HG03025 (cell line): ENCODE data around the gene COL25A1.

Experiments
- ATAC-seq: cut with Tn5 transposase; IDR thresholded peaks from one replicate; pipeline ENCODE4 v1.9.1; 2021; ENCODE audit warnings: mild to moderate bottlenecking, moderate library complexity; ENCODE audit not compliant: unreplicated experiment, low FRiP score

COL25A1 gene

GRCh38 chr4:108834166-108834834, 468.2 kb downstream of the COL25A1 start:
- ATAC-seq = no peak

GRCh38 chr4:108833046-108833445, 469.4 kb downstream of the COL25A1 start:
- ATAC-seq = no peak

DNA sequence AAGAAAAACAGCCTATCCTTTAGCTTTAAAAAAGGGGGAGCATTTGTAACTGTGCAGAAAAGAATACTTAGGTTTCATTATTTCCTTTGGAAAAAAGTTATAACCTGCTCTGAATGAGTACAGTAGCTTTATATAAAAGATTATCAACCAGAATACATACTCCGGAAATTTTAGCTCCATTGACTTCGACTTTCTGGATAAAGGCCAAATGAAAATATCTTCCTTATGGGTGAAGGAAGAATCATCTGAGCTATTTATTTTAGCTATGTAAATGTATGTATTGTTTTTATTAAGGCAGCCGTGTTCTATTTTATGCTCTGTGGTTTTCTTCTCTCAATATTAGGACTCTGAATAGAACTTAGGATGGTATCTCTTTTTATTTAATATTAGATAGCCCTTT, 470.6 kb downstream of the COL25A1 start:
- no peak for ATAC-seq

DNA sequence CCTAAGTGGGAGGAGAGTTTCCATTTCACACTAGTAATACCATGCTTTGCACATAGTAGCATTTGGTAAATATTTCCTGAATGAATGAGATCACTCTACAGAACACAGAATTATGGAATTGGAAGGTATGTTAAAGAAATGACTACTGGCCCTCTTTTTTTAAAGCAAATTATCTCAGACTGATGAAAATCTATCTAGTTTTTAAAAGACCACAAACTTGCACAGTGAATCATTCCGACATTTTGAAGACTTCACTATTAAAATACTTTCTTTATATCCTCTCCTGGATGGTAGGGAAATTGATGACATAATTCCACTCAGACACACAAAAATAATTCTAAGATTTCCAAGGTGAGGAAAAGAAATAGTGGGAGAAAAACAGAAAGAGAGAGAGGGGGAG, 471.2 kb downstream of the COL25A1 start:
- no peak for ATAC-seq

DNA sequence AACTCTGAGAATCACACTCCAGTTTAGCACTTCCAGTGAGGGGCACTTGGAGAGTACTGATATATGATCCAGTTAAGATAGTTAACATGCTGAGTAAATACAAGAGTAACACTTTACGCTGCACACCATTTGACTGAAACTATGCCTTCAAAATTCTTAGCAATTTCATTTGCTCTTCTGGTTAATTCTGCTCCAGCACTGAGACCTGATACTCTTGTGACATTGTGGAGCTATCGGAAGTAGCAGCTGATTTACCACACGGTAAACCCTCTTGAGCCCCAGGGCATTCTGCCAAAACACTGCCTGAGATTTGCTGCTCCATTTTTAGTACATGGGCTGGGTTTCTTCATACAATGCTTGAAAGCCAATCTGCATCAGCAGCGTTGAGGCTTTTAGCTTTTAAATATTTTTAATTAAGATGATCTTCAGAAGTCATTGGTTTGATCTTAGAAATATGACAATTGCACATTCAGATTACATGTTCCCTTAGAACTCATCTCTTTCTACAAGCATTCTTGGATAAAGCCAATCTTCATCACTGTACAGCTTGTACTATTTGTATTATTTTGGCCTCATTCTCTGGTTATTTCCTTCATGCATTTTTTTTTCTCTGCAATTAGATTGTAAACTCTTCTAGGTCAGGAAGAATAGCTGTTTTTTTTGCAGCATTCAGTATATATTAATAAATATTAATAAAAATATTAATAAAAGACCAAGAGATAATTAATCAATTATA, 471.8 kb downstream of the COL25A1 start:
- ATAC-seq = peak; percentile 50

DNA sequence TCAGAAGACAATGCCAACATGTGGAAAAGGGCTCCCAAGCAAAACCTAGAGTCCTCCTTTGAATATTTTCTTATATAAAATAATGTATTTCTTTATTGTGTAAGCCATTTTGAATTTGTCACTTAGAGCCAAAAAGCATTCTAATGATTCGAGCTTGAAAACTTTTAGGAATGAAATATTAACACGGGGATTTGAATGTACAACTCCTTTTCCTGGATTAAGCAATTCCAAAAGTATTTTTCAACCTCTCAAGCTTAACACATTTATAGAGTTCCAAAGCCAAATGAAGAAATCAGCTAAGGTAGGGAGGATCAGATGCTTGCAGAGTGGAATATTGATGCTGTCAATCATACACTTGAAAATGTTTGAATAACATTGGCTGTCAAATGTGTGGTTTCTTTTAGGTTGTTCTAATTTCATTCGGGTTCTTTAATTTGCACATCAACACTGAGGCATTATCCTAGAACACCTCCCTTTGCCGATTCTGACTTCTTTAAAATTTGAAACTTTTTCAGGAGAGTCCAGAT, 472.4 kb downstream of the COL25A1 start:
- ATAC-seq = no peak

- ATAC-seq = no peak
Observed at GRCh38 chr4:108828620-108829019, 473.8 kb downstream of the COL25A1 start.

GRCh38 chr4:108825737-108826136, 476.7 kb downstream of the COL25A1 start:
- no peak for ATAC-seq

GRCh38 chr4:108821351-108821930, 481.0 kb downstream of the COL25A1 start:
- ATAC-seq = no peak

- ATAC-seq = no peak
Observed at GRCh38 chr4:108820492-108821350, 481.7 kb downstream of the COL25A1 start.

GRCh38 chr4:108814326-108814725, 488.1 kb downstream of the COL25A1 start:
- ATAC-seq = peak; percentile 51

- ATAC-seq = no peak
Observed at GRCh38 chr4:108813261-108813660, 489.2 kb downstream of the COL25A1 start.

DNA sequence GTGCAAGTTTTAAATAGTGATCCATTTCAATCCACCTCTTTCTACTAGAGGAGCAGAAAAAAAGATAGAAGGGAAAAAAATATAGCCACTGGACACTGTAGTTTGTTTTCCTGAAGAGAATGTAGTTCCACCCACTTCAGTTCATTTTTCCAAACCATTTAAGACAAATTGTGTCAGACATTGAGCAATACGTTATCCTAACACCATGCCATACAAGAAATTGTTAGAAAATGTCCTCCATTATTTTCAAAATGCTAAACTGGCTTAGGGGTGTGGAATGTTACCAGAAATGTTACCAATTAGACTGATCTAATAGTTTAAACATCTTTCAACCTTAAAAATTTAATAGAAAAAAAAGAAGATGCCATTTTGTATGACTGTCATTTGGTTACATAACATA, 491.0 kb downstream of the COL25A1 start:
- ATAC-seq = no peak

DNA sequence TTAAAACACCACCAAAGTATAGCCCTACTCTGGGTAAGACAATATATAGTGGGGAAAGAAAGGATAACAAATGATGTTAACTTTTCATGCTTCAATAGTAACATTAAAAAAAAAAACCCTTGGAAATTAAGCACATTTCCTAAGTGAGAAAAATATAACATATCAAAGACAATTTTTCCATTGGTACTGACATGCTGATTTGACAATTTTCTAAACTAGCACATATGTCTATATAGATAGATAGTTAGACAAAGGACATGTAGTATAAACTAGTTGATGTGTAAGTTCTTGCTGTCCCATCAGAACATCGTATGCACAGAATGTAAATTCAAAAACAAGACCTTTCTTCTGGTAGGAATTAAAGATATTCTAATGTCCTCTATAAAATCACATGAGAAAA, 492.4 kb downstream of the COL25A1 start:
- no peak for ATAC-seq

DNA sequence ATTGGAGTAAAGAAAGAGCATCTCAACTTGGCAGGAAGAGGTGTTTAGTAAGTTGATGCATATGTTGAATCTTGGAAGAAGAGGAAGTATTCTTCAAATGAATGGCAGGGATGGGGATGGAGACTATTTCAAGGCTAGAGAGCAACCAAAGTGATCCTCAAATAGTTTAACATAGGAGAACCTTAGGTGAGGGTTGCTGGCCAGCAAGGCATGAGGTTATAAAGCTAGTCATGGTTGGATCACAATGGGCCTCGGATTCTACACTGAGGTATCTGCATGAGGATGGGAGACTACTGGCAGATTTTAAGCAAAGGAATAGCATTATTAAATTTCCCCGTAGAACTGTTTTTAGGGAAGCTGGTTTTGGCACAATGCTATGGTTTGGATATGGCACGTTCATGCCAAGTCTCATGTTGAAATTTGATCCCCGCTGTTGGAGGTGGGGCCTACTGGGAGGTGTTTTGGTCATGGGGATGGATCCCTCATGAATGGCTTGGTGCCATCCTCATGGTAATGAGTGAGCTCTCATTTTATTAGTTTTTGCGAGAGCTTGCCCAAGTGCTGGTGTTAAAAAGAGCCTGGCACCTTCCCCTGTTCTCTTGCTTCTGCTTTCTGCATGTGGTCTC, 497.7 kb downstream of the COL25A1 start:
- no peak for ATAC-seq

- no peak for ATAC-seq
Observed at GRCh38 chr4:108799306-108799705, 503.2 kb downstream of the COL25A1 start.

DNA sequence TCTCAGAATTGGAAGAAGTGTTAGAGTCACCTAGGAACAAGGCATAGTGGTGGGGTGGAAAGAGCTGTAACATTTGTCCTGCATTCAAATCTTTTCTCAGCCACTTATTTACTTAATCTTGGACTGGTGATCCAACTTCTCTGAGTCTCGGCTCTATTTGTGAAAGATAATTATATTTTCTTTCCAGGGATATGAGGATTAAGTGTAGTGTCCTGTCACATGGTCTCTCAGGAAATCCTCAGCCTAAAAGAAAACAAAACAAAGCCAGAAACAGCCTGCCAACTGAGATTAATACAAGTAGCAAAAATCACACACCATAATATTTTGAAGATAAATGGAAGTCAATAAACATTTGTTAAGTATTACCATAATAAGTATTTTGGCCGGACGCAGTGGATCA, 506.3 kb downstream of the COL25A1 start:
- ATAC-seq = no peak

DNA sequence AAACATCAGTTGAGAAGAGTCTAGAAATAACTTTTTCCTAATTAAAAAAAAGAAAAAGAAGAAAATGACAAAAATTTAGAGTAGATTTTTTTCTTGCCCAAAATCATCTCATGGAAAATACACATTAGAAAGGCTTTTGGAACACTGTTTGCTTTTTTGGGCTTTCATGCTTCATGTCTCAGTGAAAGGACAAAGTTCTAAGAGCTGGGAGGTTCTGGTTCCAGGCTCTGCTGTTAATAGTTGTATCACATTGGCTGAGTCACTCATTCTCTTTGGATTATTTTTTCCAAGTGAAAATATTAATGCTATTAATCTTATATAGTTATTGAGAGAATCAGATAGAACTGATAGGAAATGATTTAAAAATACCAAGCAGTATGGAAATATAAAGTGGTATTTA, 506.7 kb downstream of the COL25A1 start:
- ATAC-seq = no peak

GRCh38 chr4:108794136-108794535, 508.3 kb downstream of the COL25A1 start:
- no peak for ATAC-seq

- no peak for ATAC-seq
Observed at GRCh38 chr4:108793415-108793814, 509.0 kb downstream of the COL25A1 start.
